CD8-positive, alpha-beta memory T cell (primary cell): ENCODE measurements around the gene DAGLB. TPM values are rescaled to one million over a fixed set of nuclear protein-coding genes. Genes with fewer than 3 reads are reported as not detected.

ENCODE experiments used
- CTCF ChIA-PET: fragments of 350-600 bp; sonication (Branson Sonifier 250); formaldehyde crosslinking; loops from one replicate; lab custom pipeline; 2021; ENCODE audit warnings: antibody characterized with exemption; lab: Charles Lee
- POLR2A ChIA-PET: fragments of 350-600 bp; sonication (Branson Sonifier 250); formaldehyde crosslinking; loops from one replicate; lab custom pipeline; 2021; ENCODE audit warnings: antibody characterized with exemption; lab: Charles Lee
- DNase-seq, 5 donors: peaks; one replicate each; pipeline versions ENCODE4 v3.0.0 to v3.0.0-alpha.2; 2020 to 2022; ENCODE audit warnings: mixed read lengths in 1 of 5
- H3K27ac ChIP-seq: one replicate; pipeline ENCODE4 v1.7.0; 2013; ENCODE audit warnings: low read depth, mild to moderate bottlenecking, low read length, moderate library complexity
- H3K27me3 ChIP-seq: 2 replicates; pipeline ENCODE4 v1.7.0; 2013; ENCODE audit warnings: low read length, mild to moderate bottlenecking; ENCODE audit not compliant: insufficient read depth, poor library complexity, severe bottlenecking
- H3K36me3 ChIP-seq: 2 replicates; pipeline ENCODE4 v1.7.0; 2013; ENCODE audit warnings: mild to moderate bottlenecking, low read length, moderate library complexity; ENCODE audit not compliant: insufficient read depth
- H3K4me1 ChIP-seq: 2 replicates; pipeline ENCODE4 v1.7.0; 2013; ENCODE audit warnings: mild to moderate bottlenecking, low read length, moderate library complexity; ENCODE audit not compliant: insufficient read depth
- H3K4me3 ChIP-seq: 2 replicates; pipeline ENCODE4 v1.7.0; 2013; ENCODE audit warnings: mild to moderate bottlenecking, low read length
- H3K9me3 ChIP-seq: 2 replicates; pipeline ENCODE4 v1.7.0; 2013; ENCODE audit warnings: mild to moderate bottlenecking, low read length
- H3K27ac Mint-ChIP-seq, 8 donors: one replicate each; pipeline ENCODE4 v1.8.0; 2020 to 2021; ENCODE audit warnings: mixed read lengths in 8 of 8, mild to moderate bottlenecking in 6 of 8, inconsistent platforms in 3 of 8, moderate library complexity in 3 of 8
- H3K27me3 Mint-ChIP-seq, 2 donors: one replicate each; pipeline ENCODE4 v1.8.0; 2020 to 2021; ENCODE audit warnings: mixed read lengths in 2 of 2, mild to moderate bottlenecking in 1 of 2, moderate library complexity in 1 of 2
- H3K36me3 Mint-ChIP-seq, 3 donors: one replicate each; pipeline ENCODE4 v1.8.0; 2020 to 2021; ENCODE audit warnings: mixed read lengths in 3 of 3, inconsistent platforms in 1 of 3, mild to moderate bottlenecking in 1 of 3
- H3K4me1 Mint-ChIP-seq, 3 donors: one replicate each; pipeline ENCODE4 v1.8.0; 2020 to 2021; ENCODE audit warnings: mixed read lengths in 3 of 3, inconsistent platforms in 1 of 3, mild to moderate bottlenecking in 1 of 3
- H3K4me3 Mint-ChIP-seq, 7 donors: one replicate each; pipeline ENCODE4 v1.8.0; 2020 to 2021; ENCODE audit warnings: mixed read lengths in 7 of 7, mild to moderate bottlenecking in 6 of 7, moderate library complexity in 4 of 7, inconsistent platforms in 2 of 7
- H3K9me3 Mint-ChIP-seq, 5 donors: one replicate each; pipeline ENCODE4 v1.8.0; 2020 to 2022; ENCODE audit warnings: mixed read lengths in 5 of 5, mild to moderate bottlenecking in 3 of 5, moderate library complexity in 2 of 5, inconsistent platforms in 1 of 5
- polyA plus RNA-seq: library from polyadenylated mRNA; unstranded; fragments of 300-500 nt; fragmentation: Illumina TruSeq; gene quantifications from one replicate; pipeline ENCODE4 v1.2.3, GENCODE V29; 2021
- total RNA-seq, 2 experiments: library from RNA; stranded (reverse); gene quantifications; one replicate each; pipeline ENCODE4 v1.2.3, GENCODE V29; 2021

DAGLB gene
- total and polyA plus RNA-seq, 3 experiments from 2014 or later = 9.7 to 16.4 (median 16.1) TPM

- Histone ChIP-seq H3K4me3 (no peak overlapping the region), H3K36me3 (no peaks in the 10 kb centered on the region), H3K9me3 (no peaks in the 10 kb centered on the region), H3K4me1 (no peaks in the 10 kb centered on the region), H3K27me3 (no peaks in the 10 kb centered on the region), H3K27ac (peak overlapping the region; percentile 24)
- H3K4me3 Mint-ChIP-seq = no peak overlapping the region
- H3K27ac Mint-ChIP-seq = peak overlapping the region in 1 of 8 donors; percentile 41
- H3K9me3 Mint-ChIP-seq = no peaks in the 10 kb centered on the region
- no peaks in the 10 kb centered on the region for H3K36me3 Mint-ChIP-seq
- no peak for DNase-seq
- ChIA-PET CTCF (no interaction called here), POLR2A (no interaction called here)
- H3K4me1 Mint-ChIP-seq = peaks cover 2 to 4% (median 3%) of the 10 kb centered on the region in 3 donors
- H3K27me3 Mint-ChIP-seq = peaks cover 0 to 2% of the 10 kb centered on the region in 2 donors
These were observed 80.0 kb downstream of the DAGLB start for GRCh38 chr7:6367701-6368211.

GRCh38 chr7:6365451-6365850 lies 82.3 kb downstream of the DAGLB start:
- Mint-ChIP-seq H3K4me3 (no peak overlapping the region), H3K4me1 (peaks cover 0 to 3% (median 0%) of the 10 kb centered on the region in 3 donors), H3K9me3 (no peaks in the 10 kb centered on the region), H3K36me3 (no peaks in the 10 kb centered on the region), H3K27me3 (peaks cover 0 to 2% of the 10 kb centered on the region in 2 donors), H3K27ac (no peak overlapping the region)
- Histone ChIP-seq H3K36me3 (no peaks in the 10 kb centered on the region), H3K27ac (no peak overlapping the region), H3K9me3 (no peaks in the 10 kb centered on the region), H3K4me3 (no peak overlapping the region), H3K27me3 (no peaks in the 10 kb centered on the region), H3K4me1 (no peaks in the 10 kb centered on the region)
- ChIA-PET POLR2A (no interaction called here), CTCF (no interaction called here)
- DNase-seq = no peak

GRCh38 chr7:6360841-6361240 lies 86.9 kb downstream of the DAGLB start:
- no peaks in the 10 kb centered on the region for H3K4me1 Mint-ChIP-seq
- no peaks in the 10 kb centered on the region for H3K36me3 Mint-ChIP-seq
- Histone ChIP-seq H3K27ac (no peak overlapping the region), H3K4me1 (no peaks in the 10 kb centered on the region), H3K36me3 (no peaks in the 10 kb centered on the region), H3K27me3 (no peaks in the 10 kb centered on the region), H3K4me3 (no peak overlapping the region), H3K9me3 (no peaks in the 10 kb centered on the region)
- no peaks in the 10 kb centered on the region for H3K9me3 Mint-ChIP-seq
- H3K27ac Mint-ChIP-seq = no peak overlapping the region
- peaks cover 0 to under 1% of the 10 kb centered on the region in 2 donors for H3K27me3 Mint-ChIP-seq
- ChIA-PET POLR2A (no interaction called here), CTCF (interaction anchor here (0.6 to 1.6 kb wide), 3 partner anchors 11 to 249 kb away, joined by 3 to 5 read pairs (median 3); no protein-coding TSS in a partner anchor)
- no peak overlapping the region for H3K4me3 Mint-ChIP-seq
- DNase-seq = no peak

- H3K27me3 ChIP-seq = no peaks in the 10 kb centered on the region
- no peak overlapping the region for H3K4me3 ChIP-seq
- Mint-ChIP-seq H3K4me1 (no peaks in the 10 kb centered on the region), H3K27me3 (peaks cover 0 to 3% of the 10 kb centered on the region in 2 donors), H3K9me3 (no peaks in the 10 kb centered on the region), H3K4me3 (no peak overlapping the region), H3K36me3 (no peaks in the 10 kb centered on the region), H3K27ac (peak overlapping the region in 1 of 8 donors; percentile 29)
- no peak overlapping the region for H3K27ac ChIP-seq
- no peaks in the 10 kb centered on the region for H3K9me3 ChIP-seq
- ChIA-PET POLR2A (no interaction called here), CTCF (interaction anchor here (1.6 kb wide), 1 partner anchor 10 kb away, joined by 5 read pairs; no protein-coding TSS in a partner anchor)
- H3K4me1 ChIP-seq = no peaks in the 10 kb centered on the region
- no peak for DNase-seq
- no peaks in the 10 kb centered on the region for H3K36me3 ChIP-seq
These were observed 88.0 kb downstream of the DAGLB start for GRCh38 chr7:6359734-6360133.

Other genes starting within 250 kb of the DAGLB start
- gene CYTH3, start 175.3 kb downstream of the DAGLB start, total RNA-seq = 1 to 10 TPM; 4.5 to 4.9 TPM
- 15.7 TPM for gene CYTH3, start 175.3 kb downstream of the DAGLB start, polyA plus RNA-seq
- gene FAM220A, start 99.0 kb downstream of the DAGLB start, total RNA-seq = 10 to 100 TPM; 15.8 to 16.7 TPM
- 5.5 TPM for gene FAM220A, start 99.0 kb downstream of the DAGLB start, polyA plus RNA-seq
- gene RAC1, start 73.4 kb downstream of the DAGLB start, total RNA-seq = 100 to 1,000 TPM; 224 to 231 TPM
- 299 TPM for gene RAC1, start 73.4 kb downstream of the DAGLB start, polyA plus RNA-seq
- 10 to 100 TPM; 67.7 to 68.9 TPM for gene KDELR2, start 36.2 kb upstream of the DAGLB start, total RNA-seq
- 51.3 TPM for gene KDELR2, start 36.2 kb upstream of the DAGLB start, polyA plus RNA-seq
- gene GRID2IP, start 103.5 kb upstream of the DAGLB start, total RNA-seq = under 1 TPM; 0.33 to 0.51 TPM
- not detected for gene GRID2IP, start 103.5 kb upstream of the DAGLB start, polyA plus RNA-seq
- gene ZDHHC4, start 129.5 kb upstream of the DAGLB start, total RNA-seq = 10 to 100 TPM; 31.6 to 34.9 TPM
- gene ZDHHC4, start 129.5 kb upstream of the DAGLB start, polyA plus RNA-seq = 57.6 TPM
- gene INTS15, start 142.1 kb upstream of the DAGLB start, total RNA-seq = 10 to 100 TPM; 45.8 to 47.3 TPM
- 46.9 TPM for gene INTS15, start 142.1 kb upstream of the DAGLB start, polyA plus RNA-seq
- gene ZNF853, start 167.7 kb upstream of the DAGLB start, total RNA-seq = 1 to 10 TPM; 3.5 to 4.5 TPM
- gene ZNF853, start 167.7 kb upstream of the DAGLB start, polyA plus RNA-seq = 11.2 TPM
- gene ZNF316, start 189.4 kb upstream of the DAGLB start, total RNA-seq = 10 to 100 TPM; 26.5 TPM
- gene ZNF316, start 189.4 kb upstream of the DAGLB start, polyA plus RNA-seq = 5.2 TPM